MM.1S (cell line): Measurements from ENCODE around the gene KRT37.

Source experiments
- EZH2 ChIP-seq: fragments of 300-600 bp; sonication (generic); optimal IDR thresholded peaks from 2 replicates; pipeline ENCODE3; 2017; ENCODE audit warnings: low read depth, mild to moderate bottlenecking, antibody characterized with exemption, low read length, mixed read lengths
- TF ChIP-seq, protein P1 (sequence below): fragments of 300-600 bp; sonication (generic); IDR thresholded peaks from 2 replicates; pipeline ENCODE4 v1.5.1; 2016; ENCODE audit warnings: antibody characterized with exemption, low read length, mixed read lengths

DNA sequence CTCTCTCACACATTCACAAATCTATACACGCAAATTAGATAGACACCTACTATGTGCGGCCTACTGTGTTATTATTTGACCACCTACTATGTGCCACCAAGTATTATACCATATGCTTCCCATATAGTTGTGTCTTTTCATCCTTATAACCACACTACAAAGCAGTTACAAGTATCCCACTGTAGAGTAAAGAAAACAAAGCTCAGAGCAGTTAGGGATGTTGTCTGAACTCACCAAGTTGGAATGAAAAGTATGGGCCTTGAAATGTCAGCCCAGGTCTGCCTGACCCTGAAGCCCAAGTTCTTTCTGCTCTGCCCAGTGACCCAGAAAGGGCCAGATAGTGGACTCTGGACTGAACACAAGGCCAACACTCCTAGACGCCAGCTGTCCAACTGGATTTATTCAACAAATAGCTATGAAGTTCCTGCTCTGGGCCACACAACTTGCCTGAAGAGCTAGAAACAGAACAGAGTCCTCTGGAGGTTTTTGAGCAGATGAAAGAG, 8.5 kb downstream of the KRT37 start:
- TF ChIP-seq, protein P1, sequence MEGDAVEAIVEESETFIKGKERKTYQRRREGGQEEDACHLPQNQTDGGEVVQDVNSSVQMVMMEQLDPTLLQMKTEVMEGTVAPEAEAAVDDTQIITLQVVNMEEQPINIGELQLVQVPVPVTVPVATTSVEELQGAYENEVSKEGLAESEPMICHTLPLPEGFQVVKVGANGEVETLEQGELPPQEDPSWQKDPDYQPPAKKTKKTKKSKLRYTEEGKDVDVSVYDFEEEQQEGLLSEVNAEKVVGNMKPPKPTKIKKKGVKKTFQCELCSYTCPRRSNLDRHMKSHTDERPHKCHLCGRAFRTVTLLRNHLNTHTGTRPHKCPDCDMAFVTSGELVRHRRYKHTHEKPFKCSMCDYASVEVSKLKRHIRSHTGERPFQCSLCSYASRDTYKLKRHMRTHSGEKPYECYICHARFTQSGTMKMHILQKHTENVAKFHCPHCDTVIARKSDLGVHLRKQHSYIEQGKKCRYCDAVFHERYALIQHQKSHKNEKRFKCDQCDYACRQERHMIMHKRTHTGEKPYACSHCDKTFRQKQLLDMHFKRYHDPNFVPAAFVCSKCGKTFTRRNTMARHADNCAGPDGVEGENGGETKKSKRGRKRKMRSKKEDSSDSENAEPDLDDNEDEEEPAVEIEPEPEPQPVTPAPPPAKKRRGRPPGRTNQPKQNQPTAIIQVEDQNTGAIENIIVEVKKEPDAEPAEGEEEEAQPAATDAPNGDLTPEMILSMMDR, result no peak
- no peak for TF ChIP-seq EZH2
